Mesenchymal stem cell (in vitro differentiated cells and primary cell): ENCODE measurements around the gene EPS8L1.

Experiments
- DNase-seq: peaks from one replicate; pipeline ENCODE4 v3.0.0-alpha.2; 2013
- H2AFZ ChIP-seq: one replicate; pipeline ENCODE4 v1.6.1; 2013; ENCODE audit warnings: low read depth, mild to moderate bottlenecking, control low read depth, inconsistent platforms, low read length, moderate library complexity
- H2AK5ac ChIP-seq: 2 replicates; pipeline ENCODE4 v1.6.1; 2013; ENCODE audit warnings: low read length, moderate library complexity, mild to moderate bottlenecking, inconsistent platforms; ENCODE audit not compliant: severe bottlenecking
- H2BK120ac ChIP-seq: one replicate; pipeline ENCODE4 v1.6.1; 2013; ENCODE audit warnings: low read depth, mild to moderate bottlenecking, inconsistent platforms, low read length, moderate library complexity
- H2BK12ac ChIP-seq, 2 experiments: one replicate each; pipeline ENCODE4 v1.6.1; 2013; ENCODE audit warnings: inconsistent platforms in 2 of 2, low read length in 2 of 2, mild to moderate bottlenecking in 2 of 2, moderate library complexity in 2 of 2, control low read depth in 1 of 2
- H2BK15ac ChIP-seq: one replicate; pipeline ENCODE4 v1.6.1; 2013; ENCODE audit warnings: mild to moderate bottlenecking, low read depth, inconsistent platforms; ENCODE audit not compliant: poor library complexity, severe bottlenecking
- H2BK5ac ChIP-seq: 2 replicates; pipeline ENCODE4 v1.6.1; 2013; ENCODE audit warnings: low read depth, mild to moderate bottlenecking, low read length, control low read depth, inconsistent platforms; ENCODE audit not compliant: poor library complexity, severe bottlenecking
- H3K14ac ChIP-seq, 2 experiments: one replicate each; pipeline ENCODE4 v1.6.1; 2013; ENCODE audit warnings: inconsistent platforms in 2 of 2, low read length in 2 of 2, control low read depth in 1 of 2, mild to moderate bottlenecking in 1 of 2, moderate library complexity in 1 of 2
- H3K18ac ChIP-seq, 2 experiments: one replicate each; pipeline ENCODE4 v1.6.1; 2013; ENCODE audit warnings: inconsistent platforms in 2 of 2, low read length in 2 of 2, control low read depth in 1 of 2, low read depth in 1 of 2, mild to moderate bottlenecking in 1 of 2
- H3K23ac ChIP-seq, 2 experiments: one replicate each; pipeline ENCODE4 v1.6.1; 2013; ENCODE audit warnings: inconsistent platforms in 2 of 2, low read length in 2 of 2, mild to moderate bottlenecking in 2 of 2, moderate library complexity in 2 of 2, control low read depth in 1 of 2
- H3K27ac ChIP-seq: 2 replicates; pipeline ENCODE4 v1.5.1; 2013; ENCODE audit warnings: mild to moderate bottlenecking, moderate library complexity, low read length, control low read depth, inconsistent platforms; ENCODE audit not compliant: poor library complexity, severe bottlenecking
- H3K27me3 ChIP-seq, 2 experiments: 2 replicates each; pipeline versions ENCODE4 v1.6.1 to v1.7.0; 2013; ENCODE audit warnings: low read length in 2 of 2, mild to moderate bottlenecking in 2 of 2, moderate library complexity in 2 of 2, control low read depth in 1 of 2, inconsistent platforms in 1 of 2; ENCODE audit not compliant: control insufficient read depth in 1 of 2, insufficient read depth in 1 of 2
- H3K36me3 ChIP-seq, 2 experiments: 2 replicates each; pipeline versions ENCODE4 v1.6.1 to v1.7.0; 2013; ENCODE audit warnings: low read length in 2 of 2, control low read depth in 1 of 2, inconsistent platforms in 1 of 2, low read depth in 1 of 2, mild to moderate bottlenecking in 1 of 2; ENCODE audit not compliant: insufficient read depth in 2 of 2, control insufficient read depth in 1 of 2
- H3K4ac ChIP-seq, 2 experiments: one replicate each; pipeline ENCODE4 v1.6.1; 2013; ENCODE audit warnings: inconsistent platforms in 2 of 2, low read length in 2 of 2, mild to moderate bottlenecking in 2 of 2, moderate library complexity in 2 of 2, control low read depth in 1 of 2, low read depth in 1 of 2
- H3K4me1 ChIP-seq: 2 replicates; pipeline ENCODE4 v1.6.1; 2013; ENCODE audit warnings: low read depth, low read length, control low read depth; ENCODE audit not compliant: control insufficient read depth, insufficient read depth
- H3K4me2 ChIP-seq: 2 replicates; pipeline ENCODE4 v1.6.1; 2013; ENCODE audit warnings: low read length, mild to moderate bottlenecking, inconsistent platforms; ENCODE audit not compliant: poor library complexity, severe bottlenecking
- H3K4me3 ChIP-seq, 2 experiments: 2 replicates each; pipeline versions ENCODE4 v1.5.1 to v1.7.0; 2013; ENCODE audit warnings: low read length in 2 of 2, mild to moderate bottlenecking in 2 of 2, control low read depth in 1 of 2, low read depth in 1 of 2; ENCODE audit not compliant: insufficient read depth in 1 of 2
- H3K79me1 ChIP-seq: replicated peaks from 2 replicates; pipeline ENCODE4 v1.6.1; 2013; ENCODE audit warnings: mild to moderate bottlenecking, control low read depth, low read length, inconsistent platforms; ENCODE audit not compliant: poor library complexity, severe bottlenecking
- H3K9ac ChIP-seq: 2 replicates; pipeline ENCODE4 v1.7.0; 2013; ENCODE audit warnings: mild to moderate bottlenecking, low read length, moderate library complexity
- H3K9me3 ChIP-seq: 2 replicates; pipeline ENCODE4 v1.7.0; 2013; ENCODE audit warnings: mild to moderate bottlenecking, low read length; ENCODE audit not compliant: control insufficient read depth
- H4K8ac ChIP-seq: one replicate; pipeline ENCODE4 v1.6.1; 2013; ENCODE audit warnings: inconsistent platforms, mild to moderate bottlenecking, low read length, moderate library complexity
- H4K91ac ChIP-seq: one replicate; pipeline ENCODE4 v1.6.1; 2013; ENCODE audit warnings: mild to moderate bottlenecking, low read length, inconsistent platforms
- WGBS: methylation state at CpG from one replicate; pipeline ENCODE4 v1.1.7; 2013; ENCODE audit warnings: mixed read lengths; 5-methylcytosine and 5-hydroxymethylcytosine counted together

The EPS8L1 gene

DNA sequence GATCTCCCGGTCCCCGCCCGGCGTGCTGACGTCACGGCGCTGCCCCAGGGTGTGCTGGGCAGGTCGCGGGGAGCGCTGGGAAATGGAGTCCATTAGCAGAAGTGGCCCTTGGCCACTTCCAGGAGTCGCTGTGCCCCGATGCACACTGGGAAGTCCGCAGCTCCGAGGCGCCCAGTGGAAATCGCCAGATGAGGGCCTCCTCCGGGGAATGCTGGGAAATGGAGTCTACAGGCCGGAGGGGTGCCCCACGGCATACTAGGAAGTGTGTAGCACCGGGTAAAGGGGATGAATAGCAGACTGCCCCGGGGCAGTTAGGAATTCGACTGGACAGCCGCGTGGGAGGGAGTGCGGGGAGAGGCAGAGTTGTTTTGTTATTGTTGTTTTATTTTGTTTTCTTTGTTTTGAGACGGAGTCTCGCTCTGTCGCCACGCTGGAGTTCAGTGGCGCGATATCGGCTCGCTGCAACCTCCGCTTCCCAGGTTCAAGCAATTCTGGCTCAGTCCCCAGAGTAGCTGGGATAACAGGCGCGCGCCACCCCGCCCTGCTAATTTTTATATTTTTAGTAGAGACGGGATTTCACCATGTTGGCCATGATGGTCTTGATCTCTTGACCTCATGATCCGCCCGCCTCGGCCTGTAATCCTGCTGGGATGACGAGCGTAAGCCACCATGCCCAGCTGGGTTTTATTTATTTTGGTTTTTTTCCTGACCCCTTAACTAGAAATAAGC lies 42.2 kb downstream of the EPS8L1 start:
- Histone ChIP-seq H3K4me1 (peaks cover 44% of the 10 kb centered on the region), H3K18ac (no peak overlapping the region), H2AFZ (peak overlapping the region; percentile 76), H3K23ac (no peak overlapping the region), H4K8ac (no peak overlapping the region), H2BK120ac (no peak overlapping the region), H3K9ac (peak overlapping the region; percentile 92), H2BK12ac (no peak overlapping the region), H2BK5ac (no peak overlapping the region), H3K79me1 (peaks cover 7% of the 10 kb centered on the region), H2BK15ac (no peak overlapping the region), H3K27me3 (peaks cover 0 to 3% of the 10 kb centered on the region in 2 experiments), H3K4ac (no peak overlapping the region), H2AK5ac (no peak overlapping the region), H3K9me3 (no peaks in the 10 kb centered on the region), H3K27ac (peak overlapping the region; percentile 5), H3K4me2 (peak overlapping the region; percentile 84), H4K91ac (no peak overlapping the region), H3K4me3 (peak overlapping the region; percentile 73 to 88), H3K36me3 (peaks cover 0 to 16% of the 10 kb centered on the region in 2 experiments), H3K14ac (no peak overlapping the region)
- under 1% methylated on average over 43 of the region's 44 CpGs for WGBS
- DNase-seq, result peak; percentile 99

DNA sequence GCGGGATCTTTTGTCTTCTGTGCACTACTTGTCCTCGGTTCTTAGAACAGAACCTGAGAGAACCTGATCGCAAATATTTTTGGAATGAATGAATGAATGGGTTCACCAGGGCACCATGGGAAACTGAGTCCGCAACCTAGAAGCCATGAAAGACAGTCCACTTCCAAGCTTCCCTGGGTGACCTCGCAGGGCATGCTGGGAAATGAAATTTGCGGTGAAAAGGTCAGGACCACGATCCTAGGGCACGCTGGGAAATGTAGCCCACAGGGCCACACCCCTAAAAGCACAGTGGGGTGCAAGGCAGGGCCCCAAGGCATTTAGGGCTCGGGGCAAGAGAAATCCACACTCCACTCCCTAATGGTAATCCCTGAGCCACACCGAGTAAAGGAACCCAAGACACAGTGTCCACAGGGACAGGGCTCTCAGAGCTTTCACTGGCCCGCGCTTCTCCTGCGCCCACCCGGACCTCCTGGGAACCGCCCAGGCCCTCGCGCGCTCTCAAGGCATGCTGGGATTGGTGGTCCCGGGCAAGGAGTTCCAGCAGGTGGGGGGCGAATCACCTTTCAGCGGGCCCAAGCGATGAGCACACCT lies 42.8 kb downstream of the EPS8L1 start:
- Histone ChIP-seq H3K4me2 (peak overlapping the region; percentile 84), H3K79me1 (peaks cover 3% of the 10 kb centered on the region), H3K4me1 (peaks cover 37% of the 10 kb centered on the region), H3K14ac (no peak overlapping the region), H2BK12ac (no peak overlapping the region), H2BK120ac (no peak overlapping the region), H2BK15ac (no peak overlapping the region), H3K4me3 (peak overlapping the region in 1 of 2 experiments; percentile 88), H4K8ac (peak overlapping the region; percentile 77), H3K4ac (peak overlapping the region; percentile 7 to 49), H2BK5ac (no peak overlapping the region), H2AK5ac (no peak overlapping the region), H3K36me3 (peaks cover 0 to 13% of the 10 kb centered on the region in 2 experiments), H2AFZ (peak overlapping the region; percentile 76), H3K9me3 (no peaks in the 10 kb centered on the region), H3K9ac (peak overlapping the region; percentile 92), H3K18ac (peak overlapping the region in 1 of 2 experiments; percentile 35), H3K27me3 (peaks cover 3 to 4% of the 10 kb centered on the region in 2 experiments), H3K23ac (peak overlapping the region in 1 of 2 experiments; percentile 54), H3K27ac (no peak overlapping the region), H4K91ac (peak overlapping the region; percentile 34)
- WGBS, result 16% methylated on average over 21 of the region's 22 CpGs
- no peak for DNase-seq

DNA sequence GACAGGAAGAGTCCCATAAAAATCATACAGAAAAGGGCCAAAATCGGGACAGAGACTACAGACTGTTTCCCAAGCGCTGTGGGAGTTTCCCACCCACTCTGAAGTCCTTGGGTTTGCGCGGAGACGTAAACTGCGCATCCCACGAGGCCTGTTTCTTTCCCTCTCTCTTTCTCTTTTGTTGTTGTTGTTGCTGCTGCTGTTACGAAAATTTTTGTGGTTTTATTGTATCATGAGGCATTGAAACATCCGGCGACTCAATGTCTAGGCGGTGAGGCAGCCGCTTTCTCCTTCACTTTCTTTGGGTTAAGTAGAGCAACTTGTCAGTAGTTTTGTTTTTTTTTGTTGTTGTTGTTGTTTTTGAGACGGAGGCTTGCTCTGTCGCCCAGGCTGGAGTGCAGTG lies 43.4 kb downstream of the EPS8L1 start:
- Histone ChIP-seq H3K14ac (no peak overlapping the region), H2AFZ (peak overlapping the region; percentile 76), H2BK12ac (no peak overlapping the region), H3K79me1 (peaks cover 3% of the 10 kb centered on the region), H3K4me2 (no peak overlapping the region), H2BK5ac (no peak overlapping the region), H3K18ac (no peak overlapping the region), H3K4ac (no peak overlapping the region), H4K91ac (no peak overlapping the region), H3K4me3 (peak overlapping the region in 1 of 2 experiments; percentile 88), H3K9ac (peak overlapping the region; percentile 92), H3K27ac (no peak overlapping the region), H3K23ac (no peak overlapping the region), H4K8ac (peak overlapping the region; percentile 77), H2AK5ac (no peak overlapping the region), H3K36me3 (peaks cover 0 to 10% of the 10 kb centered on the region in 2 experiments), H3K9me3 (no peaks in the 10 kb centered on the region), H3K27me3 (peaks cover 5 to 7% of the 10 kb centered on the region in 2 experiments), H2BK120ac (no peak overlapping the region), H2BK15ac (no peak overlapping the region), H3K4me1 (peaks cover 32% of the 10 kb centered on the region)
- 94% methylated on average over 14 of the region's 14 CpGs for WGBS
- peak; percentile 23 for DNase-seq

DNA sequence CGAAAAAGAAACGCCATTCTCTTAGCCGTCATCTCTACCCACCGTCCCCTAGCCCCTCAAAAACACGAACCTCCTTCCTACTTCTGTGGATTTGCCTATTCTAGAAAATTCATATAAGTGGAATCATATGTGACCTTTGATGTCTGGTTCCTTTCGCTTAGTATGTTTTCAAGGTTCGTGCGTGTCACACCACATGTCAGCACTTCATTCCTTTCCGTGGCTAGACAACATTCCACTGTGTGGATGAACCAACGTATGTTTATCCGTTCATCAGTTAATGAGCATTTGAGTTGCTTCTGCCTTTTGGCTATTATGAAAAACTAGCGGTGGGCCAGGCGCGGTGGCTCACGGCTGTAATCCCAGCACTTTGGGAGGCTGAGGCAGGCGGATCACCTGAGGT lies 55.8 kb downstream of the EPS8L1 start:
- Histone ChIP-seq H2BK12ac (no peak overlapping the region), H3K79me1 (no peaks in the 10 kb centered on the region), H2AFZ (no peak overlapping the region), H3K9ac (no peak overlapping the region), H3K4me2 (no peak overlapping the region), H4K8ac (no peak overlapping the region), H3K4me1 (no peaks in the 10 kb centered on the region), H3K18ac (no peak overlapping the region), H4K91ac (no peak overlapping the region), H2BK15ac (no peak overlapping the region), H2BK120ac (no peak overlapping the region), H2AK5ac (no peak overlapping the region), H3K36me3 (no peaks in the 10 kb centered on the region), H3K23ac (no peak overlapping the region), H2BK5ac (no peak overlapping the region), H3K4ac (no peak overlapping the region), H3K9me3 (no peaks in the 10 kb centered on the region), H3K14ac (no peak overlapping the region), H3K27me3 (peaks cover 20 to 52% of the 10 kb centered on the region in 2 experiments), H3K4me3 (no peak overlapping the region), H3K27ac (no peak overlapping the region)
- 89% methylated on average over 13 of the region's 16 CpGs for WGBS
- DNase-seq, result no peak
